Measurements from ENCODE around the gene AFM. TPM values are rescaled to one million over a fixed set of nuclear protein-coding genes. Genes with fewer than 3 reads are reported as not detected.

AFM gene
- total RNA-seq, 1 donor from 2014 or later = not detected

- no peaks in the 10 kb centered on the region for H3K79me2 ChIP-seq (ENCODE audit: low read depth)
- no peak overlapping the region for H3K4me3 ChIP-seq
- Mint-ChIP-seq H3K27ac (no peak overlapping the region), H3K9me3 (no peaks in the 10 kb centered on the region), H3K27me3 (ENCODE audit: insufficient read depth, low read depth) (no peaks in the 10 kb centered on the region), H3K4me3 (no peak overlapping the region), H3K36me3 (no peaks in the 10 kb centered on the region), H3K4me1 (no peaks in the 10 kb centered on the region)
- H3F3A ChIP-seq (ENCODE audit: low read depth) = no peaks in the 10 kb centered on the region
- no peaks in the 10 kb centered on the region for H3K4me1 ChIP-seq
- H3K36me3 ChIP-seq = no peaks in the 10 kb centered on the region
- TF ChIP-seq CTCF (IDR thresholded peaks at IDR 0.05) = no peak
- H3K27ac ChIP-seq = no peak overlapping the region
- no peaks in the 10 kb centered on the region for H3K9me3 ChIP-seq (ENCODE audit: low read depth)
- H4K20me1 ChIP-seq (ENCODE audit: low read depth) = no peaks in the 10 kb centered on the region
- no peak for DNase-seq (ENCODE audit: low spot score)
- no peak overlapping the region for H3K4me2 ChIP-seq
- H3K27me3 ChIP-seq = no peaks in the 10 kb centered on the region
- H3K9ac ChIP-seq = no peak overlapping the region
- H2AFZ ChIP-seq (replicated peaks) = no peak overlapping the region
These were observed 48.4 kb upstream of the AFM start for GRCh38 chr4:73433140-73433539.

- Histone ChIP-seq H3K9me3 (ENCODE audit: low read depth) (no peaks in the 10 kb centered on the region), H3F3A (ENCODE audit: low read depth) (no peaks in the 10 kb centered on the region), H2AFZ (replicated peaks) (peak overlapping the region; percentile 75), H3K4me1 (no peaks in the 10 kb centered on the region), H3K4me2 (no peak overlapping the region), H3K79me2 (ENCODE audit: low read depth) (no peaks in the 10 kb centered on the region), H4K20me1 (ENCODE audit: low read depth) (no peaks in the 10 kb centered on the region), H3K27ac (no peak overlapping the region), H3K27me3 (no peaks in the 10 kb centered on the region), H3K9ac (no peak overlapping the region), H3K4me3 (no peak overlapping the region), H3K36me3 (no peaks in the 10 kb centered on the region)
- Mint-ChIP-seq H3K27ac (no peak overlapping the region), H3K4me1 (no peaks in the 10 kb centered on the region), H3K9me3 (no peaks in the 10 kb centered on the region), H3K27me3 (ENCODE audit: insufficient read depth, low read depth) (no peaks in the 10 kb centered on the region), H3K4me3 (no peak overlapping the region), H3K36me3 (no peaks in the 10 kb centered on the region)
- TF ChIP-seq EZH2phosphoT487 (IDR thresholded peaks at IDR 0.05) (no peak), CTCF (IDR thresholded peaks at IDR 0.05) (peak; percentile 60)
- peak; percentile 21 for DNase-seq (ENCODE audit: low spot score)
These were observed 47.2 kb upstream of the AFM start for GRCh38 chr4:73434311-73434710.

GRCh38 chr4:73435984-73436383 lies 45.6 kb upstream of the AFM start, which contains the start of gene AFP:
AFP (plus strand) TSS chr4:73436221; CDS start chr4:73436263, 42 bp downstream.
- Histone ChIP-seq H3K4me1 (no peaks in the 10 kb centered on the region), H3K4me2 (no peak within 1 kb of the TSS), H3K79me2 (ENCODE audit: low read depth) (no peaks in the 10 kb centered on the region), H3K27ac (no peak within 1 kb of the TSS), H2AFZ (replicated peaks) (no peak within 1 kb of the TSS), H3K36me3 (no peaks in the 10 kb centered on the region), H3K4me3 (no peak within 1 kb of the TSS), H4K20me1 (ENCODE audit: low read depth) (no peaks in the 10 kb centered on the region), H3K27me3 (no peaks in the 10 kb centered on the region), H3K9ac (no peak within 1 kb of the TSS), H3F3A (ENCODE audit: low read depth) (no peaks in the 10 kb centered on the region), H3K9me3 (ENCODE audit: low read depth) (no peaks in the 10 kb centered on the region)
- Mint-ChIP-seq H3K27me3 (ENCODE audit: insufficient read depth, low read depth) (no peaks in the 10 kb centered on the region), H3K9me3 (no peaks in the 10 kb centered on the region), H3K4me3 (no peak within 1 kb of the TSS), H3K4me1 (no peaks in the 10 kb centered on the region), H3K36me3 (no peaks in the 10 kb centered on the region), H3K27ac (no peak within 1 kb of the TSS)
- TF ChIP-seq EZH2phosphoT487 (IDR thresholded peaks at IDR 0.05) = no peak
- no peak for TF ChIP-seq CTCF (IDR thresholded peaks at IDR 0.05)
- TF ChIP-seq EZH2 (IDR thresholded peaks at IDR 0.05) = no peak
- no peak for DNase-seq (ENCODE audit: low spot score)
